Caco-2 (cell line): ENCODE data around the gene ZNF609. TPM values are rescaled to one million over a fixed set of nuclear protein-coding genes. Genes with fewer than 3 reads are reported as not detected.
A peak's percentile ranks its signal among the peaks of the same experiment; 100 is the strongest.

Experiments used
- BruUV-seq: library from RNA; stranded (reverse); fragments of 400-500 nt; replicated peaks from 2 replicates; lab custom pipeline; 2021; lab: Mats Ljungman, UMichigan
- CTCF ChIA-PET: fragments of 300-600 bp; sonication (Branson Sonifier 250); formaldehyde crosslinking; loops from one replicate; lab custom pipeline; 2022; ENCODE audit warnings: antibody characterized with exemption; lab: Charles Lee
- POLR2A ChIA-PET: fragments of 300-600 bp; sonication (Branson Sonifier 250); formaldehyde crosslinking; loops from one replicate; lab custom pipeline; 2022; ENCODE audit warnings: antibody characterized with exemption; lab: Charles Lee
- DNase-seq, 2 experiments: peaks; one replicate each; pipeline versions ENCODE4 v3.0.0 to v3.0.0-alpha.2; 2020 to 2022
- H3K27me3 ChIP-seq: replicated peaks from 2 replicates; pipeline ENCODE4 v1.6.0; 2011; ENCODE audit warnings: low read length; ENCODE audit not compliant: control insufficient read depth, insufficient read depth
- H3K36me3 ChIP-seq: 2 replicates; pipeline ENCODE4 v1.5.1; 2011; ENCODE audit warnings: low read length; ENCODE audit not compliant: control insufficient read depth, insufficient read depth
- H3K4me1 ChIP-seq: fragments of 250-450 bp; sonication (Bioruptor Pico); 2 replicates; pipeline ENCODE4 v1.5.1; 2020; ENCODE audit warnings: mild to moderate bottlenecking
- H3K4me3 ChIP-seq: 2 replicates; pipeline ENCODE4 v1.5.1; 2011; ENCODE audit warnings: low read depth, mild to moderate bottlenecking, control low read depth, low read length
- H3K9me3 ChIP-seq: fragments of 250-450 bp; sonication (Bioruptor Pico); 2 replicates; pipeline ENCODE4 v1.5.1; 2020; ENCODE audit warnings: mild to moderate bottlenecking, moderate library complexity
- H3K27ac Mint-ChIP-seq: one replicate; pipeline ENCODE4 v1.8.0; 2022; ENCODE audit warnings: mixed read lengths; ENCODE audit not compliant: unreplicated experiment
- H3K27me3 Mint-ChIP-seq: one replicate; pipeline ENCODE4 v1.8.0; 2022; ENCODE audit warnings: mixed read lengths; ENCODE audit not compliant: insufficient read depth, unreplicated experiment
- H3K36me3 Mint-ChIP-seq: one replicate; pipeline ENCODE4 v1.8.0; 2022; ENCODE audit warnings: mild to moderate bottlenecking, mixed read lengths; ENCODE audit not compliant: insufficient read depth, unreplicated experiment
- H3K4me1 Mint-ChIP-seq: one replicate; pipeline ENCODE4 v1.8.0; 2022; ENCODE audit warnings: low read depth, mixed read lengths; ENCODE audit not compliant: unreplicated experiment
- H3K4me3 Mint-ChIP-seq: one replicate; pipeline ENCODE4 v1.8.0; 2022; ENCODE audit warnings: mild to moderate bottlenecking, moderate library complexity, mixed read lengths; ENCODE audit not compliant: unreplicated experiment
- H3K9me3 Mint-ChIP-seq: one replicate; pipeline ENCODE4 v1.8.0; 2022; ENCODE audit warnings: mixed read lengths; ENCODE audit not compliant: unreplicated experiment
- CTCF ChIP-seq, 2 experiments: fragments of 200-600 bp in 1 of 2; IDR thresholded peaks; 1 replicate in 1 of 2; 2 replicates in 1 of 2; pipeline versions ENCODE4 v1.5.1 to v1.8.0; 2011 to 2022; ENCODE audit warnings: antibody characterized with exemption in 1 of 2, control low read depth in 1 of 2, inconsistent platforms in 1 of 2, low read depth in 1 of 2, low read length in 1 of 2, mild to moderate bottlenecking in 1 of 2, moderate library complexity in 1 of 2; ENCODE audit not compliant: insufficient read depth in 1 of 2, severe bottlenecking in 1 of 2, unreplicated experiment in 1 of 2
- intact Hi-C: fragments of 100-400 bp; cut with micrococcal nuclease; formaldehyde crosslinking; loops from one replicate; pipeline ENCODE4 v1.10.0; 2022; ENCODE audit not compliant: unreplicated experiment
- total RNA-seq: library from RNA; stranded (reverse); gene quantifications from 2 replicates; pipeline ENCODE4 v1.2.3, GENCODE V29; 2022

The ZNF609 gene
- total RNA-seq, 1 experiment from 2014 or later: 30.1 TPM

GRCh38 chr15:64521201-64521600 lies 60.8 kb downstream of the ZNF609 start:
- intact Hi-C loops: loop anchor here (5.0 kb wide), 1 partner anchor 131 kb away; no protein-coding TSS in a partner anchor
- no peaks in the 10 kb centered on the region for H3K27me3 Mint-ChIP-seq
- no peak overlapping the region for H3K4me3 Mint-ChIP-seq
- H3K4me1 Mint-ChIP-seq: peaks cover 21% of the 10 kb centered on the region
- peaks cover 22% of the 10 kb centered on the region for H3K4me1 ChIP-seq
- no peak overlapping the region for H3K27ac Mint-ChIP-seq
- no peaks in the 10 kb centered on the region for H3K9me3 Mint-ChIP-seq
- TF ChIP-seq CTCF (IDR thresholded peaks at IDR 0.05; ENCODE audit: insufficient read depth in 1 of 2, low read depth in 1 of 2, low read length in 1 of 2, severe bottlenecking in 1 of 2, unreplicated experiment in 1 of 2): no peak
- no peaks in the 10 kb centered on the region for H3K27me3 ChIP-seq
- no peak for DNase-seq
- no peak overlapping the region for H3K4me3 ChIP-seq
- H3K36me3 Mint-ChIP-seq: peaks cover 5% of the 10 kb centered on the region
- no peaks in the 10 kb centered on the region for H3K9me3 ChIP-seq
- POLR2A ChIA-PET: no interaction called here
- H3K36me3 ChIP-seq: no peaks in the 10 kb centered on the region
- CTCF ChIA-PET: no interaction called here
- no TSS peak for BruUV-seq

GRCh38 chr15:64521726-64522164 lies 61.4 kb downstream of the ZNF609 start:
- Histone ChIP-seq H3K4me1 (peaks cover 22% of the 10 kb centered on the region), H3K9me3 (no peaks in the 10 kb centered on the region), H3K4me3 (no peak overlapping the region), H3K27me3 (no peaks in the 10 kb centered on the region), H3K36me3 (no peaks in the 10 kb centered on the region)
- no peak overlapping the region for H3K27ac Mint-ChIP-seq
- H3K9me3 Mint-ChIP-seq: no peaks in the 10 kb centered on the region
- peaks cover 21% of the 10 kb centered on the region for H3K4me1 Mint-ChIP-seq
- H3K27me3 Mint-ChIP-seq: no peaks in the 10 kb centered on the region
- H3K36me3 Mint-ChIP-seq: peaks cover 5% of the 10 kb centered on the region
- intact Hi-C loops: loop anchor here (5.0 kb wide), 1 partner anchor 131 kb away; no protein-coding TSS in a partner anchor
- TF ChIP-seq CTCF (IDR thresholded peaks at IDR 0.05; ENCODE audit: insufficient read depth in 1 of 2, low read depth in 1 of 2, low read length in 1 of 2, severe bottlenecking in 1 of 2, unreplicated experiment in 1 of 2): no peak
- BruUV-seq: no TSS peak
- POLR2A ChIA-PET: no interaction called here
- peak; percentile 70 to 79 for DNase-seq
- CTCF ChIA-PET: no interaction called here
- no peak overlapping the region for H3K4me3 Mint-ChIP-seq

GRCh38 chr15:64522226-64522823 lies 61.9 kb downstream of the ZNF609 start:
- no peak overlapping the region for H3K27ac Mint-ChIP-seq
- no peak overlapping the region for H3K4me3 Mint-ChIP-seq
- H3K4me1 Mint-ChIP-seq: peaks cover 21% of the 10 kb centered on the region

More at GRCh38 chr15:64522226-64522823, 61.9 kb downstream of the ZNF609 start:
- H3K9me3 Mint-ChIP-seq: no peaks in the 10 kb centered on the region
- peaks cover 5% of the 10 kb centered on the region for H3K36me3 Mint-ChIP-seq
- H3K36me3 ChIP-seq: no peaks in the 10 kb centered on the region
- no peak for DNase-seq
- H3K9me3 ChIP-seq: no peaks in the 10 kb centered on the region
- no peak overlapping the region for H3K4me3 ChIP-seq
- ChIA-PET CTCF (no interaction called here), POLR2A (no interaction called here)
- intact Hi-C loops: loop anchor here (5.0 kb wide), 1 partner anchor 130 kb away; no protein-coding TSS in a partner anchor
- no TSS peak for BruUV-seq
- no peaks in the 10 kb centered on the region for H3K27me3 ChIP-seq
- TF ChIP-seq CTCF (IDR thresholded peaks at IDR 0.05; ENCODE audit: insufficient read depth in 1 of 2, low read depth in 1 of 2, low read length in 1 of 2, severe bottlenecking in 1 of 2, unreplicated experiment in 1 of 2): no peak
- peaks cover 23% of the 10 kb centered on the region for H3K4me1 ChIP-seq
- H3K27me3 Mint-ChIP-seq: no peaks in the 10 kb centered on the region
